Retinal pigment epithelial cell (primary cell): ENCODE measurements around the gene PLAC8.
"Not testable (repeated sequence)": the region's sequence is repeated elsewhere in the genome, so short reads cannot be mapped to it uniquely, and the experiment has no call there.

Source experiments
- DNase-seq: peaks from one replicate; pipeline ENCODE4 v3.0.0-alpha.2; 2010; ENCODE audit warnings: low read depth
- H3K4me3 ChIP-seq: 2 replicates; pipeline ENCODE4 v1.5.1; 2011; ENCODE audit warnings: mild to moderate bottlenecking, low read length, control low read depth, moderate library complexity
- CTCF ChIP-seq: conservative IDR thresholded peaks from 2 replicates; pipeline ENCODE4 v1.5.1; 2011; ENCODE audit warnings: low read depth, low read length, control low read depth, inconsistent platforms

PLAC8 gene

GRCh38 chr4:83083925-83084475 is 30.5 kb downstream of the PLAC8 start:
- TF ChIP-seq CTCF: no peak
- no peak for DNase-seq
- no peak overlapping the region for H3K4me3 ChIP-seq

GRCh38 chr4:83082777-83083176 is 31.8 kb downstream of the PLAC8 start:
- no peak for TF ChIP-seq CTCF
- H3K4me3 ChIP-seq: no peak overlapping the region
- no peak for DNase-seq

- no peak for DNase-seq
- TF ChIP-seq CTCF: no peak
- no peak overlapping the region for H3K4me3 ChIP-seq
These were observed 34.0 kb downstream of the PLAC8 start for GRCh38 chr4:83080561-83080960.

- TF ChIP-seq CTCF: no peak
- DNase-seq: peak; percentile 5
- no peak overlapping the region for H3K4me3 ChIP-seq
These were observed 39.0 kb downstream of the PLAC8 start for GRCh38 chr4:83075311-83076095.

- not testable (repeated sequence) for H3K4me3 ChIP-seq, DNase-seq
These were observed 39.7 kb downstream of the PLAC8 start for GRCh38 chr4:83074783-83075182.

GRCh38 chr4:83074086-83074704 is 40.3 kb downstream of the PLAC8 start:
- peak; percentile 50 for DNase-seq
- H3K4me3 ChIP-seq: no peak overlapping the region
- TF ChIP-seq CTCF: peak; percentile 78

- no peak overlapping the region for H3K4me3 ChIP-seq
- no peak for TF ChIP-seq CTCF
- no peak for DNase-seq
These were observed 43.4 kb downstream of the PLAC8 start for GRCh38 chr4:83071116-83071515.
